ENCODE data around the gene DDX24. TPM values are rescaled to one million over a fixed set of nuclear protein-coding genes. Genes with fewer than 3 reads are reported as not detected.

Gene DDX24
- total RNA-seq, 2 experiments from 2014 or later = 187 to 211 TPM

- CTCF ChIA-PET = interaction anchor here (1.2 kb wide), 1 partner anchor 11 kb away, joined by 3 read pairs; no protein-coding TSS in a partner anchor
- DNase-seq = no peak
- Mint-ChIP-seq H3K9me3 (no peaks in the 10 kb centered on the region), H3K4me1 (no peaks in the 10 kb centered on the region), H3K27me3 (no peaks in the 10 kb centered on the region), H3K36me3 (ENCODE audit: low read depth) (peaks cover 12% of the 10 kb centered on the region), H3K27ac (no peak overlapping the region), H3K4me3 (no peak overlapping the region)
- POLR2A ChIA-PET = interaction anchor here (0.6 kb wide), 1 partner anchor 569 kb away, joined by 3 read pairs; no protein-coding TSS in a partner anchor
Observed at GRCh38 chr14:94098326-94098992, 17.5 kb upstream of the DDX24 start.

GRCh38 chr14:94097091-94097490 lies 16.1 kb upstream of the DDX24 start:
- no peak overlapping the region for H3K4me3 Mint-ChIP-seq
- H3K36me3 Mint-ChIP-seq (ENCODE audit: low read depth) = peaks cover 12% of the 10 kb centered on the region
- no peaks in the 10 kb centered on the region for H3K27me3 Mint-ChIP-seq
- ChIA-PET POLR2A (interaction anchor here (0.7 kb wide), 1 partner anchor 18 kb away, joined by 3 read pairs; no protein-coding TSS in a partner anchor), CTCF (interaction anchor here (1.0 kb wide), 1 partner anchor 15 kb away, joined by 3 read pairs; no protein-coding TSS in a partner anchor)
- H3K27ac Mint-ChIP-seq = no peak overlapping the region
- H3K4me1 Mint-ChIP-seq = no peaks in the 10 kb centered on the region
- H3K9me3 Mint-ChIP-seq = no peaks in the 10 kb centered on the region
- DNase-seq = no peak

GRCh38 chr14:94093418-94093817 lies 12.4 kb upstream of the DDX24 start:
- no peaks in the 10 kb centered on the region for H3K4me1 Mint-ChIP-seq
- CTCF ChIA-PET = interaction anchor here (1.1 to 2.1 kb wide), 2 partner anchors 12 to 57 kb away, joined by 3 to 7 read pairs; partner anchors contain the start of genes DDX24 and IFI27L1
- H3K9me3 Mint-ChIP-seq = no peaks in the 10 kb centered on the region
- H3K4me3 Mint-ChIP-seq = no peak overlapping the region
- H3K27me3 Mint-ChIP-seq = no peaks in the 10 kb centered on the region
- no peak for DNase-seq
- POLR2A ChIA-PET = no interaction called here
- H3K27ac Mint-ChIP-seq = no peak overlapping the region
- peaks cover 9% of the 10 kb centered on the region for H3K36me3 Mint-ChIP-seq (ENCODE audit: low read depth)

- H3K9me3 Mint-ChIP-seq = peaks cover 4% of the 10 kb centered on the region
- no peak overlapping the region for H3K4me3 Mint-ChIP-seq
- H3K27ac Mint-ChIP-seq = no peak overlapping the region
- ChIA-PET POLR2A (no interaction called here), CTCF (interaction anchor here (2.4 kb wide), 1 partner anchor 8 kb away, joined by 6 read pairs; the partner anchor contains the start of genes DDX24 and IFI27L1)
- H3K4me1 Mint-ChIP-seq = no peaks in the 10 kb centered on the region
- no peaks in the 10 kb centered on the region for H3K27me3 Mint-ChIP-seq
- DNase-seq = no peak
- H3K36me3 Mint-ChIP-seq (ENCODE audit: low read depth) = peaks cover 17% of the 10 kb centered on the region
Observed at GRCh38 chr14:94089479-94089878, 8.5 kb upstream of the DDX24 start.

- no peak overlapping the region for H3K4me3 Mint-ChIP-seq
- H3K4me1 Mint-ChIP-seq = no peaks in the 10 kb centered on the region
- POLR2A ChIA-PET = interaction anchor here (0.5 kb wide), 1 partner anchor 29 kb away, joined by 3 read pairs; no protein-coding TSS in a partner anchor
- peaks cover 15% of the 10 kb centered on the region for H3K36me3 Mint-ChIP-seq (ENCODE audit: low read depth)
- H3K27me3 Mint-ChIP-seq = no peaks in the 10 kb centered on the region
- CTCF ChIA-PET = interaction anchor here (0.6 kb wide), 1 partner anchor 24 kb away, joined by 3 read pairs; no protein-coding TSS in a partner anchor
- H3K27ac Mint-ChIP-seq = no peak overlapping the region
- no peak for DNase-seq
- peaks cover 4% of the 10 kb centered on the region for H3K9me3 Mint-ChIP-seq
Observed at GRCh38 chr14:94088516-94088915, 7.5 kb upstream of the DDX24 start.

GRCh38 chr14:94087891-94088290 lies 6.9 kb upstream of the DDX24 start:
- no peak overlapping the region for H3K4me3 Mint-ChIP-seq
- H3K36me3 Mint-ChIP-seq (ENCODE audit: low read depth) = peaks cover 21% of the 10 kb centered on the region
- DNase-seq = no peak
- H3K27me3 Mint-ChIP-seq = no peaks in the 10 kb centered on the region
- H3K27ac Mint-ChIP-seq = no peak overlapping the region
- peaks cover 4% of the 10 kb centered on the region for H3K9me3 Mint-ChIP-seq
- POLR2A ChIA-PET = interaction anchor here (0.5 kb wide), 1 partner anchor 29 kb away, joined by 3 read pairs; no protein-coding TSS in a partner anchor
- peaks cover 6% of the 10 kb centered on the region for H3K4me1 Mint-ChIP-seq
- CTCF ChIA-PET = interaction anchor here (0.6 kb wide), 1 partner anchor 23 kb away, joined by 3 read pairs; no protein-coding TSS in a partner anchor

GRCh38 chr14:94081386-94081820 lies 401 bp upstream of the DDX24 start:
- Mint-ChIP-seq H3K27me3 (no peaks in the 10 kb centered on the region), H3K9me3 (peaks cover 4% of the 10 kb centered on the region), H3K4me1 (peaks cover 51% of the 10 kb centered on the region), H3K36me3 (ENCODE audit: low read depth) (peaks cover 53% of the 10 kb centered on the region), H3K4me3 (peak overlapping the region; percentile 99), H3K27ac (peak overlapping the region; percentile 100)
- ChIA-PET POLR2A (no interaction called here), CTCF (interaction anchor here (0.8 to 1.9 kb wide), 8 partner anchors 9 to 111 kb away, joined by 3 to 7 read pairs (median 4); no protein-coding TSS in a partner anchor)
- no peak for DNase-seq

- peak overlapping the region; percentile 100 for H3K27ac Mint-ChIP-seq
- no peaks in the 10 kb centered on the region for H3K27me3 Mint-ChIP-seq
- H3K4me1 Mint-ChIP-seq = peaks cover 60% of the 10 kb centered on the region
- peaks cover 7% of the 10 kb centered on the region for H3K9me3 Mint-ChIP-seq
- H3K36me3 Mint-ChIP-seq (ENCODE audit: low read depth) = peaks cover 57% of the 10 kb centered on the region
- ChIA-PET POLR2A (no interaction called here), CTCF (interaction anchor here (0.6 to 1.6 kb wide), 9 partner anchors 12 to 191 kb away, joined by 3 to 5 read pairs (median 3); partner anchors contain the start of gene IFI27L2)
- peak overlapping the region; percentile 99 for H3K4me3 Mint-ChIP-seq
- DNase-seq = no peak
Observed at GRCh38 chr14:94079891-94080620, 946 bp downstream of the DDX24 start.

GRCh38 chr14:94077823-94078222 lies 3.2 kb downstream of the DDX24 start:
- H3K36me3 Mint-ChIP-seq (ENCODE audit: low read depth) = peaks cover 58% of the 10 kb centered on the region
- ChIA-PET CTCF (interaction anchor here (3.2 kb wide), 1 partner anchor 42 kb away, joined by 11 read pairs; no protein-coding TSS in a partner anchor), POLR2A (no interaction called here)

GRCh38 chr14:94077111-94077821 lies 3.7 kb downstream of the DDX24 start:
- Mint-ChIP-seq H3K27me3 (no peaks in the 10 kb centered on the region), H3K4me1 (peaks cover 54% of the 10 kb centered on the region), H3K4me3 (peak overlapping the region; percentile 13), H3K27ac (no peak overlapping the region), H3K36me3 (ENCODE audit: low read depth) (peaks cover 60% of the 10 kb centered on the region), H3K9me3 (peaks cover 15% of the 10 kb centered on the region)
- ChIA-PET CTCF (interaction anchor here (3.2 kb wide), 1 partner anchor 41 kb away, joined by 11 read pairs; no protein-coding TSS in a partner anchor), POLR2A (no interaction called here)
- no peak for DNase-seq

More at GRCh38 chr14:94077823-94078222, 3.2 kb downstream of the DDX24 start:
- H3K27me3 Mint-ChIP-seq = no peaks in the 10 kb centered on the region
- DNase-seq = no peak
- H3K4me3 Mint-ChIP-seq = peak overlapping the region; percentile 99
- peaks cover 14% of the 10 kb centered on the region for H3K9me3 Mint-ChIP-seq
- no peak overlapping the region for H3K27ac Mint-ChIP-seq
- peaks cover 59% of the 10 kb centered on the region for H3K4me1 Mint-ChIP-seq

GRCh38 chr14:94075008-94075407 lies 6.0 kb downstream of the DDX24 start:
- H3K27ac Mint-ChIP-seq = no peak overlapping the region
- CTCF ChIA-PET = interaction anchor here (0.6 kb wide), 1 partner anchor 124 kb away, joined by 3 read pairs; no protein-coding TSS in a partner anchor
- peaks cover 56% of the 10 kb centered on the region for H3K4me1 Mint-ChIP-seq
- POLR2A ChIA-PET = no interaction called here
- H3K27me3 Mint-ChIP-seq = no peaks in the 10 kb centered on the region
- DNase-seq = no peak
- peaks cover 31% of the 10 kb centered on the region for H3K9me3 Mint-ChIP-seq
- H3K4me3 Mint-ChIP-seq = no peak overlapping the region
- H3K36me3 Mint-ChIP-seq (ENCODE audit: low read depth) = peaks cover 79% of the 10 kb centered on the region

GRCh38 chr14:94074534-94074933 lies 6.5 kb downstream of the DDX24 start:
- no peak for DNase-seq
- ChIA-PET CTCF (interaction anchor here (0.6 to 1.4 kb wide), 2 partner anchors 12 to 123 kb away, joined by 3 to 4 read pairs; no protein-coding TSS in a partner anchor), POLR2A (no interaction called here)
- H3K4me3 Mint-ChIP-seq = no peak overlapping the region
- H3K36me3 Mint-ChIP-seq (ENCODE audit: low read depth) = peaks cover 80% of the 10 kb centered on the region
- H3K9me3 Mint-ChIP-seq = peaks cover 34% of the 10 kb centered on the region
- H3K4me1 Mint-ChIP-seq = peaks cover 51% of the 10 kb centered on the region
- no peak overlapping the region for H3K27ac Mint-ChIP-seq
- H3K27me3 Mint-ChIP-seq = no peaks in the 10 kb centered on the region
